GM18519 (cell line): ENCODE results near the gene MAST1.
A peak's percentile ranks its signal among the peaks of the same experiment; 100 is the strongest.

Experiments
- ATAC-seq: cut with Tn5 transposase; IDR thresholded peaks from one replicate; pipeline ENCODE4 v1.9.1; 2021; ENCODE audit warnings: mild to moderate bottlenecking, moderate library complexity; ENCODE audit not compliant: unreplicated experiment, low FRiP score

MAST1 gene

GRCh38 chr19:12867120-12868099, 29.1 kb downstream of the MAST1 start:
- no peak for ATAC-seq

DNA sequence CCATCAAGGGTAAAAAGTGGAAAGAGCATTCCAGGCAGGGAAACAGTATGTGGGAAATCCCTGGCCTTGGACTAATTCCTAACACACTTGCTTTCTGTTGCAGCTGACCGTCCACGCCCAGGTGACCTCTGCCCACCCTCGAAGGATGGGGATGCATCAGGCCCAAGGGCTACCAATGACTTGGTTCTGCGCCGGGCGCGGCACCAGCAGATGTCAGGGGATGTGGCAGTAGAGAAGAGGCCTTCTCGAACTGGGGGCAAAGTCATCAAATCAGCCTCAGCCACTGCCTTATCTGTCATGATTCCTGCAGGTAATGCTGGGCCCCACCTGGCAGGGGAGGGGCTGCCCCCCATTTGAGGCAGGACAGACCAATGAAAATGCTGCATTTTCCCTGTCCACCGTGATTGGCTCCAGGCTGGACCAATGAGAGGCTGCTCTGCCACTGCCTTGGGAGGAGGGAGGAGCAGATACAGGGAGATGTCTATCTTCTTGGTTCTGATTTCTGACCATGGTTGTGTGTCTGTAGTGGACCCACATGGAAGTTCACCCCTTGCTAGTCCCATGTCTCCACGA, 30.3 kb downstream of the MAST1 start:
- ATAC-seq: no peak

GRCh38 chr19:12871681-12872080, 33.4 kb downstream of the MAST1 start:
- ATAC-seq: no peak

DNA sequence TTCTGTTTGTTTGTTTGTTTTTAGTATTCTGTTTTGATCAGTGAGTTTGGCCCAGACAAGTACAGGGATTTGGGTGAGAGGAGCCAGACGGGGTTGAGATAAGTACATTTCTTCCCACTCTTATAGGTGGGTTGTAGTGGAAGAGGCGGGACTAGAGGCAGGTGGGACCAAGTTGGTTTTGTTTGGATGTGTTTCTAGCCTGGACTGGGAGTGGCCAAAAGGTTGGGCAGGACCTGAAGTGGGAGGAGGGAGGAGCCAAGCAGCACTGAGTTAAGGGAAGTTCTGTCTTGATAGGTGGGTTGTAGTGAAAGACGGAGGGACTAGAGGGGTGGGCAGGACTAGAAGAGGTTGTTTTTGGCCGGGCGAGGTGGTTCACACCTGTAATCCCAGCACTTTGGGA, 33.9 kb downstream of the MAST1 start:
- ATAC-seq: no peak

DNA sequence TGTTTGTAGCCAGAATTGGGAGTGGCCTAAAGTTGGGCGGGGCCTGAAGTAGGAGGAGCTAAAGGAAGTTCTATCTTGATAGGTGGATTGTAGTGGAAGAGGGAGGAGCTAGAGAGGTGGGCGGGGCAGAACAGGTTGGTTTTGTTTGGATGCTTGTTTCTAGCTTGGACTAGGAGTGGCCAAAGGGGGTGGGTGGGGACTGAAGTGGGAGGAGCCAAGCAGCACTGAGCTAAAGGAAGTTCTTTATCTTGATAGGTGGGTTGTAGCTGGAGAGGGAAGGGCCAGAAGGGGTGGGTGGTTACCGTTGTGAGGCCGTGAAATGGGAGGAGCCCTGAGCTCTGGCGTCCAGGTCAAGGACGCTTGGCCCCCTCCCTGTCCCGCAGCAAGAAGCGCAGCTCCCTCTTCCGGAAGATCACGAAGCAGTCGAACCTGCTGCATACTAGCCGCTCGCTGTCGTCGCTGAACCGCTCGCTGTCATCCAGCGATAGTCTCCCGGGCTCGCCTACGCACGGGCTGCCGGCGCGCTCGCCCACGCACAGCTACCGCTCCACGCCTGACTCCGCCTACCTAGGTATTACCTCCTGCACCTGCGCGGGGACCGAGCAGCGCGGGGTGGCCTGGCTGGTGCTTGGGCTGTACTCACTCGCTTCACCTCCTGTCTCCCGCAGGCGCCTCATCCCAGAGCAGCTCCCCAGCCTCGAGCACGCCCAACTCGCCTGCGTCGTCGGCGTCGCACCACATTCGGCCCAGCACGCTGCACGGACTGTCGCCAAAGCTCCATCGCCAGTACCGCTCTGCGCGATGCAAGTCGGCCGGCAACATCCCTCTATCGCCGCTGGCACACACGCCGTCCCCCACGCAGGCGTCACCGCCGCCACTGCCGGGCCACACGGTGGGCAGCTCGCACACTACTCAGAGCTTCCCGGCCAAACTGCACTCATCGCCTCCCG, 34.9 kb downstream of the MAST1 start:
- no peak for ATAC-seq

DNA sequence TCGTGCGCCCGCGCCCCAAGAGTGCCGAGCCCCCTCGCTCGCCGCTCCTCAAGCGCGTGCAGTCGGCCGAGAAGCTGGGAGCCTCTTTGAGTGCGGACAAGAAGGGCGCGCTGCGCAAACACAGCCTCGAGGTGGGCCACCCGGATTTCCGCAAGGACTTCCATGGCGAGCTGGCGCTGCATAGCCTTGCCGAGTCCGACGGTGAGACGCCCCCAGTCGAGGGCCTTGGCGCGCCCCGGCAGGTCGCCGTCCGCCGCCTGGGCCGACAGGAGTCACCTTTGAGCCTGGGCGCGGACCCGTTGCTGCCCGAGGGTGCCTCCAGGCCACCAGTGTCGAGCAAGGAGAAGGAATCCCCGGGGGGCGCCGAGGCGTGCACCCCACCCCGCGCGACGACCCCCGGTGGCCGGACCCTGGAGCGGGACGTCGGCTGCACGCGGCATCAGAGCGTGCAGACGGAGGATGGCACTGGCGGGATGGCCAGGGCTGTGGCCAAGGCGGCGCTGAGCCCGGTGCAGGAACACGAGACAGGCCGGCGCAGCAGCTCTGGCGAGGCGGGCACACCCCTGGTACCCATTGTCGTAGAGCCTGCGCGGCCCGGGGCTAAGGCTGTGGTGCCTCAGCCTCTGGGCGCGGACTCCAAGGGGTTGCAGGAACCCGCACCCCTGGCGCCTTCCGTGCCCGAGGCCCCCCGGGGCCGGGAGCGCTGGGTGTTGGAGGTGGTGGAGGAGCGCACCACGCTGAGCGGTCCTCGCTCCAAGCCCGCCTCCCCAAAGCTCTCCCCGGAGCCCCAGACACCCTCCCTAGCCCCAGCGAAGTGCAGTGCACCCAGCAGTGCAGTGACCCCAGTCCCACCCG, 35.8 kb downstream of the MAST1 start:
- ATAC-seq: no peak

DNA sequence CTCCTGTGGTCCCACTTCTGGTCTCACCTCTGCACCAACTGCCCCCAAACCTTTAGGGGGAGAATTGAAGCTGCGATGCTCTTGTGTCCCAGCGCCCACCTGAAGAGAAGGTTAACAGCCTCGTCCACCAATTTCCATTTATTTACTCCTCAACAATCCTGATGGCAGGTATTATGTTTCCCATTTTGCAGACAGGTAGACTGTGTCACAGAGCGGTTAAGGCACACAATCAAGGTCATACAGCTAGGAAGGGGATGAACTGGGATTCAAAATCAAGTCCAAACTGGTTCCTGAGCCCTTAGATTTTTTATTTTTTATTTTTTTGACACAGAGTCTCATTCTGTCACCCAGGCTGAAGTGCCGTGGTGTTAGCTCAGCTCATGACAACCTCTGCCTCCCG, 36.8 kb downstream of the MAST1 start:
- no peak for ATAC-seq

DNA sequence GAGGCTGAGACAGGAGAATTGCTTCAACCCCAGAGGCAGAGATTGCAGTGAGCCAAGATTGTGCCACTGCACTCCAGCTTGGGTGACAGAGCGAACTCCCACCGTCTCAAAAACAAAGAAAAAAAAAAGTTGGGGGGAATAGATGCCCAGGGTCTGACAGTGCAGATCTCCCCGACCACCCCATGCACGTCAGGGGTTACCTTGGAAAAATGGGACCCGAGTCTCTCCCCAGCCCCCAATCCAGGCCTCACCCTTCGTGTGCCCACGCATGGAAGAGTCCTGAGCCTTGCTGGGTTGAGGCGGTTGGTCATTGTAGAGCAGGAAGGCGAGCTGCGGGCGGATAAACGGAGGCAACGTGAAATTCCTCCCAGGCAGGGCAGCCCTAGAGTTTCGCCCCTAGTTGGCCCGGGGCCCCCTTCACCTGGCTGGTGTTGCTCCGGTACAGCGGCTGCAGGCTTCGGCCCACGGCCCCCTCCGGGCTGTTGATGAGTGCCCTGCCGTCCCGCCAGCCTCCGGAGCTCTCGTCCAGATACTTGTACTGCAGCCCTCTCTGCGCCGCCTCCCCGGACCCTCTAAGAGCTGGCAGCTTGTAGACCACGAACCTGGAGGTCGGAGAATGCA, 42.3 kb downstream of the MAST1 start:
- ATAC-seq: no peak

GRCh38 chr19:12881172-12881808, 43.0 kb downstream of the MAST1 start, which contains the start of gene DNASE2:
Gene DNASE2, minus strand, starts transcription at chr19:12881449. Its CDS starts 74 bp downstream, at chr19:12881375.
- ATAC-seq: peak; percentile 47

DNA sequence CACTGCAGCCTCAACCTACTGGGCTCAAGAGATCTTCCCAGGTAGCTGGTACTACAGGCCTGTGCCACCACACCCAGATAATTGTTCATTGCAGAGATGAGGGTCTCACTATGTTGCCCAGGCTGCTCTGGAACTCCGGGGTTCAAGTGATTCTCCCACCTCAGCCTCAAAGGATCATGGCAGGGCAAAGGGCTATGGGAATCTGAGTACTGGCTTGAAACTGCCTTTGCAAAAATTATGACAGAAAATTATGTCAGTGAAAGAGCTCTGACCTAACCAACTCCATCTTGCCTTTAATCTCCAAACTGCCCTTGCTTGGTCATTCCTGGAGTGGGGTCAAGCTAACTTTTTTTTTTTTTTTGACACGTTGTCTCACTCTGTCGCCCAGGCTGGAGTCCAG, 44.3 kb downstream of the MAST1 start:
- ATAC-seq: no peak

- ATAC-seq: no peak
Measured at GRCh38 chr19:12884202-12884601, 45.9 kb downstream of the MAST1 start.

- no peak for ATAC-seq
Measured at GRCh38 chr19:12884627-12884925, 46.3 kb downstream of the MAST1 start.

DNA sequence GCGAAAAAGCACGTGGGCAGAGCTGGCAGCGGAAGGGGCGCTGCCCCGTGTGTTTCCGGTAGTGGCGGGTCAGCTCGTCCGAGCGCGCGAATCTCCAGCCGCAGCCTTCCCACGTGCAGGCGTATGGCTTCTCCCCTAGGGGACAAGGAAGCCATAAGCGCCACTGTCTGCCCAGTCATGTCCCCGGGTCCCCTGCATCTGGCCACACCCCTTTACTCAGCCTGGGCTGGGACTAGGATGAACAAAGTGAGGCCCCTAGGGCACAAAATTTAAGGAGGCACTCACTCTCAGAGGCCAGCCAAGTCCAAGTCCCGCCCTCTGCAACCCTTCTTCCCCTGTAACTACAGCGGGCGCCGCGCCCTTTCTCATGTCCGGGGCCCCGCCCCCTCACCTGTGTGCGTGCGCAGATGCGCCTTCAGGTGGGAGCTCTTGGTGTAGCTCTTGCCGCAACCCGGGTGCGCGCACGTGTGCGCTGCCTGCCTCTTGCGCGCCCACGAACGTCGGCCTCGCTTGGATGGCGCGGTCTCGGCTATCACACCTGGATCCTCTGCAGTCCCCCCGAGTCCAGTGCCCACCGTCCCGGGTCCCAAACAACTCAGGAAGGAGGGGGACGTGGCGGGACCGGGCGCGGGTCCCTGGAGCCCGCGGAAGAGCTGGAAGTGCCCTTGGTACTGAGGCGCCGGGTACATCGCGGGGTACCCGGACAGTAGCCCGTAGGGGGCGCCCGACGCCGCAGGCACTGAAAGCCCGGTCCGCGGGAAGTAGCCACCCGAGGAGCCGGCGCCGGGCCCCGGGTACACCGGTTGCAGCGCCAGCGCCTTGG, 46.8 kb downstream of the MAST1 start:
- ATAC-seq: no peak

DNA sequence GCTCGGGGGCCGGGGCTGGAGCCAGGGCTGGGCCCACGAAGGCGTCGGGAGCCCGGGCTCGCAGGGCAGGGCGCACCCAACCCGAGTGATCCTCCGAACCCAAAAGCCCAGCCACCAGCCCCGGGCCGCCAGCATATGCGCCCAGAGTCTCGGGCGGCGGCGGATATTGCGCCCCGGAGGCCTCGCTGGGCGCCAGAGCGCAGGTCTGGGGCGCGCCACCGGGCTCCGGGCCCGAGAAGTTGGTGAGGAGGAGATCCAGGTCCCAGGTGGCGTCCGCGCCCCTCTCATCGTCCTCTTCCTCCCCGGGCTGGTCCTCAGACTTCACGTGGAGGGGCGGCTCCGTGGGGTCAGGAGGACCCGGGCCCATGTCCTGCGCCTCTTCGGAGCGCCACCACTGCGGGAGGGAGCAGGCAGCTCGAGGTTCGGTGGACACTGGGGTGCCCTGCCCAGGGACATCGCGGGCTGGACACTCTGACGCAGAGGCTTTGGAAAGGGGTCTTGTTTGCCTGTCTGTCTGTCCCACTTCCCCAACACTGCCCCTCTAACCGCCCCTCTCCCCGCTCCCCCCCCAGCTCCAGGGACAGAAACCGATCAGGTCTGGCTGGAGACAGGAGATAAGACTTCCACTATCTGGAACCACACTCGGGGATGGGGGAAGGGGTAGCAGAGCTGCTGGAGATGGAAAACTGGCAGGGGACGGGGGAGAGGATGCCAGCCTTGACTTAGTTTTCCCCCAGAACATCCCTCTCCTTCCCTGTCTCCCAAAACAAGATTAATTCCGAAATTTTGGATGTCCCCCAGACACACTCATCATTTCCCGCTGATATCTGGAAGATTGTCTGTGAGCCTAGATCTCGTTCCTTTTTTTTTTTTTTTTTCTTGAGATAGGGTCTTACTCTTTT, 47.7 kb downstream of the MAST1 start:
- no peak for ATAC-seq

- ATAC-seq: no peak
Measured at GRCh38 chr19:12886651-12886968, 48.3 kb downstream of the MAST1 start.

DNA sequence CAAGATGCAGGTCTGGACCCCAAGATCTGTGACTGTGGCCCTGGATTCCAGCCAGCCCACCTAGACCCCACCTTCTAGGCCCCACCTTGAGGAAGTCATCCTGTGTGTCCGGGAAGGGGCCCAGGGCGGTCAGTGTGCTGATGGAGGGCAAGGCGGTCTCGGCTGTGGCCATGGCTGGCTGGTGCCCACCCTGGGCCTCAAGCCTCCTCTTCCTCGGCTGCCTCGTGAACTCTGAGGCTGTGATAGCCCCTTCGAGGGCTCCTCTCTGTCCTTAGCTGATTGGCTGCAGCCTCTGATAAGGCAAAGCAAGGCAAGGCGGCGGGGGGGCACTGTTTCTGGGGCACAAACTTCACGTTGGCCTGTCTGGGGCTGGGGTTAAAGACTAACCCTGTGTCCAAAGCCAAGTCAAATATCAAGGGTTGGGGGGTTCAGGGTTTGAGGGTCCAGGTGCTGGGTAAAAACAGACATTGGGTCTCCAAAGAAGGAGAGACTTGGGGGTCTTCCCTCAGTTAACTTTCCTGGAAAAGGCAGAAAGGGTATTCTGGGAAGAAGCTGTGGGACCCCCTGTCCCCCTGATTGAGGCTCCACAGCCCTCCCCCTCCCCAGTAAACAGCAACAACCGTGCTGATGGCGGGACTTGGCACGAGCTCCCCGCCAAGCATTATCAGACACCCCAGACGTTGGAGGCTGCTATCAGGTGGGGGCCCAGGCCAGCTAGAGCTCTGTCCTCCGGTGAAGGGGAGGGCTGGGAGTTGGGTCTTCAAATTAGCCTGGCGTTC, 48.8 kb downstream of the MAST1 start, which contains the start of gene KLF1:
Gene KLF1, minus strand, starts transcription at position 233 of the 779 bp plus-strand sequence. Its CDS starts 61 bp downstream, at position 172.
- no peak for ATAC-seq
